ENCODE data around the gene CACNA1B.

- no peak for TF ChIP-seq CTCF (IDR thresholded peaks at IDR 0.05)
- TF ChIP-seq POLR2A (IDR thresholded peaks at IDR 0.05): no peak
Observed at GRCh38 chr9:137989999-137990715, 112.6 kb downstream of the CACNA1B start.

Measured in testis (tissue), 2 donors.